ENCODE measurements around the gene MROH8.
A peak's percentile ranks its signal among the peaks of the same experiment; 100 is the strongest.

The MROH8 gene

DNA sequence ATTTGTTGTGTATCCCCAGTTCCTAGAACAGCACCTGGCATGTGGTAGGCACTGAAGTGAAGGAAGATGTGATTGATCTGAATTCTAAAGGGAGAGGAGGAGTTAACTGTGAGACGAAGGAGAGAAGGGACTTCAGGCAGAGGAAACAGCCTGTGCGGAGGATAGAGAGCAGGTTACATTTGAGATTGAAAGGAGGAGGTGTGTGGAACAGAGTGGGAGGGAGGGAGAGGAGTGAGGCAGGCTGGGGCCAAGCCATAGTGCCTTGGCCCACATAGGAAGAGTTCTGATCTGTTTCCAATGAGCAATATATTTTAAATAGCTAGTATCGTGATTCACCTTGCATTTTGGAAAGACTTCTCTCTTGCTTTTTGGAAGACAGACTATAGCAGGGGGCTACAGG lies 13.9 kb upstream of the MROH8 start:
- ATAC-seq, result no peak

DNA sequence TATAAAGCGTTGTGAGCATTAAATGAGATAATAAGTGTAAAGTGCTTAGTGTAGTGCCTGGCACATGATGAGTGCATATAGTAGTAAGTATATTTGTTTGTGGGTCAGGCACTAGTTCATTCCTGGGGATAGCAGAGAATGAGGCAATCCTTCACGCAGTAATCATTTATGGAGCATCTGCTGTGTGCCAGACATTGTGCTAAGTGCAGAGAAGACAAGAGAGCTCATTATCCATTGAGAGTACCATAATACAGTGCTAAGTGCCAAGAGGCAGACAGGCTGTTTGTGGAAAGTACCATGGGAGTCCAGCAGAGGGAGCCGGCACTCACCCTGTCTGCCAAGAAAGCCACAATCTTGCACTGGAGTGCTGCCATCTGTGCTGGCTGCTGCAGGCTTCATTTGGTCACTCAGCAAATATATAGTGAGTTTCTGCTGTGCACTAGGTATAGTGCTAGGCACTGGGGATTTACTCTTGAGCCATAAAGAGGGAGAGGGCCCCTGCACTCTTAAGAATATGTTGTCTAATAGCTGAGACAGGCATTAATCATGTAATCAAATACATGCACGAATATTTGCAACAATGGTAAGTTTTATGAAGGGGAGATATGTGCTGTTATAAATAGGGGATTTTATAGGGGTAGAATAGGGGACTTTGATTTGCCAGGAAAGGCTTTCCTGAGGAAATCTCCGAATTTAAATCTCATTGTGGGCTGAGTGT lies 12.9 kb upstream of the MROH8 start:
- no peak for TF ChIP-seq ZNF8 (CRISPR knock-in tag; IDR thresholded peaks at IDR 0.05)
- TF ChIP-seq, protein P1, sequence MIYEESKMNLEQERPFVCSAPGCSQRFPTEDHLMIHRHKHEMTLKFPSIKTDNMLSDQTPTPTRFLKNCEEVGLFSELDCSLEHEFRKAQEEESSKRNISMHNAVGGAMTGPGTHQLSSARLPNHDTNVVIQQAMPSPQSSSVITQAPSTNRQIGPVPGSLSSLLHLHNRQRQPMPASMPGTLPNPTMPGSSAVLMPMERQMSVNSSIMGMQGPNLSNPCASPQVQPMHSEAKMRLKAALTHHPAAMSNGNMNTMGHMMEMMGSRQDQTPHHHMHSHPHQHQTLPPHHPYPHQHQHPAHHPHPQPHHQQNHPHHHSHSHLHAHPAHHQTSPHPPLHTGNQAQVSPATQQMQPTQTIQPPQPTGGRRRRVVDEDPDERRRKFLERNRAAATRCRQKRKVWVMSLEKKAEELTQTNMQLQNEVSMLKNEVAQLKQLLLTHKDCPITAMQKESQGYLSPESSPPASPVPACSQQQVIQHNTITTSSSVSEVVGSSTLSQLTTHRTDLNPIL (CRISPR knock-in tag; IDR thresholded peaks at IDR 0.05; ENCODE audit: low read depth), result no peak
- no peak for TF ChIP-seq ZFP30 (CRISPR knock-in tag; IDR thresholded peaks at IDR 0.05)
- TF ChIP-seq, protein P2, sequence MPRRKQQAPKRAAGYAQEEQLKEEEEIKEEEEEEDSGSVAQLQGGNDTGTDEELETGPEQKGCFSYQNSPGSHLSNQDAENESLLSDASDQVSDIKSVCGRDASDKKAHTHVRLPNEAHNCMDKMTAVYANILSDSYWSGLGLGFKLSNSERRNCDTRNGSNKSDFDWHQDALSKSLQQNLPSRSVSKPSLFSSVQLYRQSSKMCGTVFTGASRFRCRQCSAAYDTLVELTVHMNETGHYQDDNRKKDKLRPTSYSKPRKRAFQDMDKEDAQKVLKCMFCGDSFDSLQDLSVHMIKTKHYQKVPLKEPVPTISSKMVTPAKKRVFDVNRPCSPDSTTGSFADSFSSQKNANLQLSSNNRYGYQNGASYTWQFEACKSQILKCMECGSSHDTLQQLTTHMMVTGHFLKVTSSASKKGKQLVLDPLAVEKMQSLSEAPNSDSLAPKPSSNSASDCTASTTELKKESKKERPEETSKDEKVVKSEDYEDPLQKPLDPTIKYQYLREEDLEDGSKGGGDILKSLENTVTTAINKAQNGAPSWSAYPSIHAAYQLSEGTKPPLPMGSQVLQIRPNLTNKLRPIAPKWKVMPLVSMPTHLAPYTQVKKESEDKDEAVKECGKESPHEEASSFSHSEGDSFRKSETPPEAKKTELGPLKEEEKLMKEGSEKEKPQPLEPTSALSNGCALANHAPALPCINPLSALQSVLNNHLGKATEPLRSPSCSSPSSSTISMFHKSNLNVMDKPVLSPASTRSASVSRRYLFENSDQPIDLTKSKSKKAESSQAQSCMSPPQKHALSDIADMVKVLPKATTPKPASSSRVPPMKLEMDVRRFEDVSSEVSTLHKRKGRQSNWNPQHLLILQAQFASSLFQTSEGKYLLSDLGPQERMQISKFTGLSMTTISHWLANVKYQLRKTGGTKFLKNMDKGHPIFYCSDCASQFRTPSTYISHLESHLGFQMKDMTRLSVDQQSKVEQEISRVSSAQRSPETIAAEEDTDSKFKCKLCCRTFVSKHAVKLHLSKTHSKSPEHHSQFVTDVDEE (CRISPR knock-in tag; IDR thresholded peaks at IDR 0.05), result no peak
- TF ChIP-seq OSR1 (CRISPR knock-in tag; IDR thresholded peaks at IDR 0.05), result no peak
- no peak for TF ChIP-seq BACH2 (CRISPR knock-in tag; IDR thresholded peaks at IDR 0.05; ENCODE audit: borderline replicate concordance)
- TF ChIP-seq SNAI2 (CRISPR knock-in tag; IDR thresholded peaks at IDR 0.05), result no peak
- peak; percentile 93 for ATAC-seq

More for the DNA sequence above, 13.9 kb upstream of the MROH8 start:
- TF ChIP-seq ARNTL (CRISPR knock-in tag; IDR thresholded peaks at IDR 0.05; ENCODE audit: borderline replicate concordance, low read depth), result no peak
- TF ChIP-seq, protein P2 (CRISPR knock-in tag; IDR thresholded peaks at IDR 0.05), result no peak
- TF ChIP-seq RARB (CRISPR knock-in tag; IDR thresholded peaks at IDR 0.05), result no peak
- TF ChIP-seq ESRRG (CRISPR knock-in tag; IDR thresholded peaks at IDR 0.05), result no peak
- TF ChIP-seq BACH2 (CRISPR knock-in tag; IDR thresholded peaks at IDR 0.05; ENCODE audit: borderline replicate concordance), result no peak
- TF ChIP-seq, protein P1 (CRISPR knock-in tag; IDR thresholded peaks at IDR 0.05; ENCODE audit: low read depth), result no peak
- TF ChIP-seq ISL1 (CRISPR knock-in tag; IDR thresholded peaks at IDR 0.05), result no peak
- TF ChIP-seq, protein P3, sequence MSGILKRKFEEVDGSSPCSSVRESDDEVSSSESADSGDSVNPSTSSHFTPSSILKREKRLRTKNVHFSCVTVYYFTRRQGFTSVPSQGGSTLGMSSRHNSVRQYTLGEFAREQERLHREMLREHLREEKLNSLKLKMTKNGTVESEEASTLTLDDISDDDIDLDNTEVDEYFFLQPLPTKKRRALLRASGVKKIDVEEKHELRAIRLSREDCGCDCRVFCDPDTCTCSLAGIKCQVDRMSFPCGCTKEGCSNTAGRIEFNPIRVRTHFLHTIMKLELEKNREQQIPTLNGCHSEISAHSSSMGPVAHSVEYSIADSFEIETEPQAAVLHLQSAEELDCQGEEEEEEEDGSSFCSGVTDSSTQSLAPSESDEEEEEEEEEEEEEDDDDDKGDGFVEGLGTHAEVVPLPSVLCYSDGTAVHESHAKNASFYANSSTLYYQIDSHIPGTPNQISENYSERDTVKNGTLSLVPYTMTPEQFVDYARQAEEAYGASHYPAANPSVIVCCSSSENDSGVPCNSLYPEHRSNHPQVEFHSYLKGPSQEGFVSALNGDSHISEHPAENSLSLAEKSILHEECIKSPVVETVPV (CRISPR knock-in tag; IDR thresholded peaks at IDR 0.05), result no peak
- TF ChIP-seq, protein P4, sequence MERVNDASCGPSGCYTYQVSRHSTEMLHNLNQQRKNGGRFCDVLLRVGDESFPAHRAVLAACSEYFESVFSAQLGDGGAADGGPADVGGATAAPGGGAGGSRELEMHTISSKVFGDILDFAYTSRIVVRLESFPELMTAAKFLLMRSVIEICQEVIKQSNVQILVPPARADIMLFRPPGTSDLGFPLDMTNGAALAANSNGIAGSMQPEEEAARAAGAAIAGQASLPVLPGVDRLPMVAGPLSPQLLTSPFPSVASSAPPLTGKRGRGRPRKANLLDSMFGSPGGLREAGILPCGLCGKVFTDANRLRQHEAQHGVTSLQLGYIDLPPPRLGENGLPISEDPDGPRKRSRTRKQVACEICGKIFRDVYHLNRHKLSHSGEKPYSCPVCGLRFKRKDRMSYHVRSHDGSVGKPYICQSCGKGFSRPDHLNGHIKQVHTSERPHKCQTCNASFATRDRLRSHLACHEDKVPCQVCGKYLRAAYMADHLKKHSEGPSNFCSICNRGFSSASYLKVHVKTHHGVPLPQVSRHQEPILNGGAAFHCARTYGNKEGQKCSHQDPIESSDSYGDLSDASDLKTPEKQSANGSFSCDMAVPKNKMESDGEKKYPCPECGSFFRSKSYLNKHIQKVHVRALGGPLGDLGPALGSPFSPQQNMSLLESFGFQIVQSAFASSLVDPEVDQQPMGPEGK (CRISPR knock-in tag; IDR thresholded peaks at IDR 0.05; ENCODE audit: borderline replicate concordance), result no peak

DNA sequence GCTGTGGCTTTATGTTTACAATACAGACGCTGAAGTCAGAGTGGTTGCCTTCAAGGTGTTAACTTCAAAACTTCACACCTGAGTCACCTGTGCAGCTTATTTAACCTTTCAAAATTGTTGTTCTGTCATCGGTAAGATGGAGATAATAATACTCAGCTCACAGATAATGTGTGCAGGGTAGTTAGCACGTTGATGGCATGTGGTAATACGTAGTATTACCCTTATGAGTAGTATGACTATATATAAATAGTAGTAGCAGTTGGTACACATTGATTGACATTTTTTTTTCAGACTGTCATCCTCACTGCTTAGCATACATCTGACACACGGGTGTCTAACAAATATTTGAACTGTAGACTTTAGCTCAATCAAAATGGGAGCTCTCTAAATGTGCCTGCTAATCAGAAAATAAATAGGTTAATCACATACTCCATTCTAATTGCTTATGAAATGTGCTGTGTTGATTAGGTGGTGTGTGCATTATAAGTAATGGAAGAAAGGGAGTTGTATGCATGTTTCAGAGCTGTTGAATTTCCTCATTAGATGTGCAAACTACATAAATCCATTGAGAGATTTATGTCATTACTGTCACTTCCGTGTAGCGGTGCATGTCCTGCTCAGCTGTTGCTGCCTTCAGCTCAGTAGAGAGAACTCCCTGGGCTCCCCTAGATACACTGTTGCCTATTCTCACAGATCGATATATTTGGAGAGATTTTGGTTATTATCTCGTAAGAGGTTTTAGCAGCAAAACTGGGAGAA lies 11.2 kb upstream of the MROH8 start:
- ATAC-seq, result no peak
- no peak for TF ChIP-seq ARNTL (CRISPR knock-in tag; IDR thresholded peaks at IDR 0.05; ENCODE audit: borderline replicate concordance, low read depth)
- TF ChIP-seq, protein P2 (CRISPR knock-in tag; IDR thresholded peaks at IDR 0.05), result no peak
- TF ChIP-seq SNAI2 (CRISPR knock-in tag; IDR thresholded peaks at IDR 0.05), result no peak
- TF ChIP-seq TOX (CRISPR knock-in tag; IDR thresholded peaks at IDR 0.05; ENCODE audit: borderline replicate concordance), result no peak
- no peak for TF ChIP-seq TCF4 (CRISPR knock-in tag; IDR thresholded peaks at IDR 0.05; ENCODE audit: borderline replicate concordance)
- TF ChIP-seq CSDC2 (CRISPR knock-in tag; IDR thresholded peaks at IDR 0.05), result no peak
- no peak for TF ChIP-seq ZFP3 (CRISPR knock-in tag; IDR thresholded peaks at IDR 0.05)
- TF ChIP-seq PPARA (CRISPR knock-in tag; IDR thresholded peaks at IDR 0.05; ENCODE audit: borderline replicate concordance), result no peak
- TF ChIP-seq ZFP30 (CRISPR knock-in tag; IDR thresholded peaks at IDR 0.05), result no peak
- TF ChIP-seq ZNF70 (CRISPR knock-in tag; IDR thresholded peaks at IDR 0.05), result no peak
- TF ChIP-seq ZC3H10 (CRISPR knock-in tag; IDR thresholded peaks at IDR 0.05), result no peak
- TF ChIP-seq RARB (CRISPR knock-in tag; IDR thresholded peaks at IDR 0.05), result no peak
- no peak for TF ChIP-seq OSR1 (CRISPR knock-in tag; IDR thresholded peaks at IDR 0.05)

Measured in SK-N-SH treated with all-trans-retinoic acid at 6 μM for 48 hours (cell line).